Right lobe of liver (tissue), 6 donors: ENCODE measurements around the gene GPM6B. TPM values are rescaled to one million over a fixed set of nuclear protein-coding genes. Genes with fewer than 3 reads are reported as not detected.

ENCODE experiments used
- ATAC-seq, 4 donors: fragments of 200-7000 bp; cut with Tn5 transposase; one replicate each; pipeline ENCODE4 v1.9.1; 2020; ENCODE audit warnings: mild to moderate bottlenecking in 4 of 4, moderate library complexity in 4 of 4
- DNase-seq, 3 donors: peaks; one replicate each; pipeline ENCODE4 v3.0.0-alpha.2; 2020
- H3K27ac ChIP-seq, 3 donors: fragments of 200-600 bp; one replicate each; pipeline ENCODE4 v1.8.0; 2022
- H3K27me3 ChIP-seq, 2 donors: fragments of 200-600 bp; one replicate each; pipeline ENCODE4 v1.8.0; 2022
- H3K36me3 ChIP-seq, 4 donors: fragments of 200-600 bp; sonication (generic) in 1 of 4; one replicate each; pipeline versions ENCODE4 v1.5.1 to v1.8.0; 2017 to 2022; ENCODE audit warnings: control low read depth in 1 of 4
- H3K4me1 ChIP-seq, 4 donors: fragments of 200-600 bp; sonication (generic) in 1 of 4; one replicate each; pipeline versions ENCODE4 v1.5.1 to v1.8.0; 2017 to 2022; ENCODE audit warnings: control low read depth in 1 of 4
- H3K4me3 ChIP-seq, 3 donors: fragments of 200-600 bp; one replicate each; pipeline ENCODE4 v1.8.0; 2022
- H3K9me3 ChIP-seq, 4 donors: fragments of 200-600 bp; sonication (generic) in 1 of 4; one replicate each; pipeline versions ENCODE4 v1.5.1 to v1.8.0; 2017 to 2022; ENCODE audit warnings: control low read depth in 1 of 4
- CTCF ChIP-seq, 4 donors: fragments of 200-600 bp in 3 of 4; fragments of 450-650 bp in 1 of 4; IDR thresholded peaks; one replicate each; pipeline versions ENCODE4 v1.5.1 to v1.8.0; 2016 to 2022; ENCODE audit warnings: antibody characterized with exemption in 4 of 4, mild to moderate bottlenecking in 2 of 4
- POLR2A ChIP-seq: fragments of 450-650 bp; IDR thresholded peaks from one replicate; pipeline ENCODE4 v1.6.1; 2017; ENCODE audit warnings: antibody characterized with exemption, mild to moderate bottlenecking
- WGBS: methylation state at CpG from one replicate; pipeline ENCODE4 v1.1.6; 2018; ENCODE audit warnings: low coverage, low lambda C conversion rate; ENCODE audit not compliant: insufficient coverage; ENCODE audit errors: missing lambda C conversion rate; 5-methylcytosine and 5-hydroxymethylcytosine counted together
- intact Hi-C, 2 donors: fragments of 100-400 bp; cut with DNase I; formaldehyde crosslinking; loops; one replicate each; pipeline versions ENCODE4 v1.11.2 to v1.14.1; 2022
- total RNA-seq, 6 experiments: library from RNA; depleted of rRNA in 2 of 6; stranded (reverse); fragments of >200 nt in 2 of 6; fragmentation: NEBNext Ultra II Directional in 3 of 6; extraction: Animal tissue kit (Norgen Biotek cat#: 25700) in 3 of 6; gene quantifications; one replicate each; pipeline versions ENCODE4 v1.1.0 to v1.2.4, GENCODE V29; 2016 to 2023
- donor health status: DM: no; HTN: yes; CAD: no.
- donor health status: DM: no; HTN: no; CAD: no.
- donor health status: DM: no; HTN: no; CAD: no.
- donor health status: DM: no; HTN: yes; CAD: no.
- donor health status: DM: no; HTN: yes; CAD: no.

Gene GPM6B
- total RNA-seq, 6 experiments from 2014 or later = 0.18 to 1.6 (median 0.64) TPM

GRCh38 chrX:13805241-13805640 is 11.7 kb downstream of the GPM6B start:
- DNase-seq (no peak), ATAC-seq (no peak)
- H3K4me1 ChIP-seq = no peaks in the 10 kb centered on the region
- 56% methylated on average over 2 of the region's 2 CpGs for WGBS
- intact Hi-C loops = no loop called here
- H3K9me3 ChIP-seq = no peaks in the 10 kb centered on the region
- no peak overlapping the region for H3K4me3 ChIP-seq
- peaks cover 0 to 3% of the 10 kb centered on the region in 2 donors for H3K27me3 ChIP-seq
- no peaks in the 10 kb centered on the region for H3K36me3 ChIP-seq
- H3K27ac ChIP-seq = no peak overlapping the region
- TF ChIP-seq CTCF (IDR thresholded peaks at IDR 0.05) (peak in 1 of 4 donors; percentile 15), POLR2A (no peak)

GRCh38 chrX:13803116-13803515 is 13.8 kb downstream of the GPM6B start:
- H3K36me3 ChIP-seq = no peaks in the 10 kb centered on the region
- H3K27me3 ChIP-seq = peaks cover 0 to 3% of the 10 kb centered on the region in 2 donors
- WGBS = 28% methylated on average over 4 of the region's 6 CpGs
- H3K4me1 ChIP-seq = no peaks in the 10 kb centered on the region
- intact Hi-C loops = no loop called here
- no peaks in the 10 kb centered on the region for H3K9me3 ChIP-seq
- ATAC-seq = no peak
- H3K27ac ChIP-seq = no peak overlapping the region
- no peak for TF ChIP-seq POLR2A
- no peak for TF ChIP-seq CTCF (IDR thresholded peaks at IDR 0.05)
- H3K4me3 ChIP-seq = no peak overlapping the region
- DNase-seq = no peak

DNA sequence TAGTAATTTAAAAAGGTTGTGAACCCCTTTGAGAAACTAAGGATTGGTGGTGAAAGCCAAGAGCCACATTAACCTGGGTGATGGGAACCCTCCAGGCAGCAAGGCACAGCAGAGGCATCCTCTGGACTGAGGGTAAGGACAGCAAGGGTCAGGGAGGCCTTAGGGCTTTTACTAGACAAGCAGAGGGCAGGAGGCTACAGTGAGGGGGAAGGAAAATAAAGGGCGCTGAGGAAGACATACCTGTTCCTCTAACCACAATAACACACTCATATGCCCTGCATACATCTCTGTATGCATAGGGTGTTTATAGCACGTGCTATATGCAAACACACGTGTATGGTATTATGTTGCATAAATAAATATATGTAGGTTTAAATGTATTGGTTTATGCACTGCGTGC is 18.7 kb downstream of the GPM6B start:
- Histone ChIP-seq H3K4me3 (no peak overlapping the region), H3K9me3 (no peaks in the 10 kb centered on the region), H3K27ac (no peak overlapping the region), H3K36me3 (no peaks in the 10 kb centered on the region), H3K27me3 (peaks cover 0 to 9% of the 10 kb centered on the region in 2 donors), H3K4me1 (no peaks in the 10 kb centered on the region)
- 66% methylated on average over 4 of the region's 4 CpGs for WGBS
- intact Hi-C loops = no loop called here
- ATAC-seq (no peak), DNase-seq (no peak)
- TF ChIP-seq POLR2A (no peak), CTCF (IDR thresholded peaks at IDR 0.05) (no peak)

- Histone ChIP-seq H3K36me3 (no peaks in the 10 kb centered on the region), H3K27me3 (peaks cover 0 to 9% of the 10 kb centered on the region in 2 donors), H3K4me3 (no peak overlapping the region), H3K27ac (no peak overlapping the region), H3K4me1 (no peaks in the 10 kb centered on the region), H3K9me3 (no peaks in the 10 kb centered on the region)
- no peak for TF ChIP-seq CTCF (IDR thresholded peaks at IDR 0.05)
- no peak for TF ChIP-seq POLR2A
- no peak for DNase-seq
- no peak for ATAC-seq
- WGBS = 71% methylated on average over 4 of the region's 4 CpGs
- intact Hi-C loops = no loop called here
Measured at GRCh38 chrX:13797512-13797911, 19.4 kb downstream of the GPM6B start.

- WGBS = 71% methylated on average over 10 of the region's 10 CpGs
- ATAC-seq = no peak
Measured at GRCh38 chrX:13794417-13794816, 22.5 kb downstream of the GPM6B start.

More at GRCh38 chrX:13794417-13794816, 22.5 kb downstream of the GPM6B start:
- Histone ChIP-seq H3K36me3 (no peaks in the 10 kb centered on the region), H3K27me3 (peaks cover 0 to 6% of the 10 kb centered on the region in 2 donors), H3K4me1 (no peaks in the 10 kb centered on the region), H3K9me3 (no peaks in the 10 kb centered on the region), H3K4me3 (no peak overlapping the region), H3K27ac (no peak overlapping the region)
- intact Hi-C loops = no loop called here
- TF ChIP-seq POLR2A (no peak), CTCF (IDR thresholded peaks at IDR 0.05) (no peak)
- DNase-seq = no peak
